ENCODE measurements around the gene HBZ.
"Not testable (repeated sequence)": the region's sequence is repeated elsewhere in the genome, so short reads cannot be mapped to it uniquely, and the experiment has no call there.

The HBZ gene

DNA sequence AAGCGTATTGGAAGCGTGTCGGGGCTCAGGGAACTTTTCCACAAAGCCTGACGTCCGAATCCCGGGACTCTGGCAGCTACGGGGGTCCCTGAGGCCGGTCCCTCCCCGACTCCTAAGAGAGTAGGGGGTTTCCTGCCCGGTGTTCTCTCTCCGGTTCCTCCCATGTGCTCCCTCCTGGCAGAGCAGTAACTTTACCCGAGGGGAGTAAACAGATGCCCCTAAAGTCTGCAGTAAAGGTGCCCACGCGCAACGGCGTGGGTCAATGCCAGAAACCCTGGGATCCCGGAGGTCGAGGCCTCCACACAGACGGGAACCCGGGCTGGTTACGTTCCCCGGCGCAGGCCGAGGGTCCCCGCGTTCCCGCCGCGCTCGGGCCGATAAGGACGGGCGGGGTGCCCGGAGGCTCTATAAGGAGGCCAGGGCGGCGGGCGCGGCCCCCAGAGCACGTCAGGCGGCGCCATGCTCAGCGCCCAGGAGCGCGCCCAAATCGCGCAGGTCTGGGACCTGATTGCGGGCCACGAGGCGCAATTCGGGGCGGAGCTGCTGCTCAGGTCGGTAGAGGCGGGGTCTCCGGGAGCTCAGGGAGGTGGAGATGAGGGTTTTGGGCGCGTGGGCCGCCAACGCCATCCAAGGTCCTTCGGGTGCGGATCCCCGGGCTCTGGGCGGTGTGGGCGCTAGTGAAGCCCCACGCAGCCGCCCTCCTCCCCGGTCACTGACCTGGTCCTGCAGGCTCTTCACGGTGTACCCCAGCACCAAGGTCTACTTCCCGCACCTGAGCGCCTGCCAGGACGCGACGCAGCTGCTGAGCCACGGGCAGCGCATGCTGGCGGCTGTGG is 13.3 kb downstream of the HBZ start, which contains the start of gene HBM:
HBM (plus strand) TSS at position 440 of the 836 bp plus-strand sequence; CDS start at position 460, 20 bp downstream.
- no peak for DNase-seq

DNA sequence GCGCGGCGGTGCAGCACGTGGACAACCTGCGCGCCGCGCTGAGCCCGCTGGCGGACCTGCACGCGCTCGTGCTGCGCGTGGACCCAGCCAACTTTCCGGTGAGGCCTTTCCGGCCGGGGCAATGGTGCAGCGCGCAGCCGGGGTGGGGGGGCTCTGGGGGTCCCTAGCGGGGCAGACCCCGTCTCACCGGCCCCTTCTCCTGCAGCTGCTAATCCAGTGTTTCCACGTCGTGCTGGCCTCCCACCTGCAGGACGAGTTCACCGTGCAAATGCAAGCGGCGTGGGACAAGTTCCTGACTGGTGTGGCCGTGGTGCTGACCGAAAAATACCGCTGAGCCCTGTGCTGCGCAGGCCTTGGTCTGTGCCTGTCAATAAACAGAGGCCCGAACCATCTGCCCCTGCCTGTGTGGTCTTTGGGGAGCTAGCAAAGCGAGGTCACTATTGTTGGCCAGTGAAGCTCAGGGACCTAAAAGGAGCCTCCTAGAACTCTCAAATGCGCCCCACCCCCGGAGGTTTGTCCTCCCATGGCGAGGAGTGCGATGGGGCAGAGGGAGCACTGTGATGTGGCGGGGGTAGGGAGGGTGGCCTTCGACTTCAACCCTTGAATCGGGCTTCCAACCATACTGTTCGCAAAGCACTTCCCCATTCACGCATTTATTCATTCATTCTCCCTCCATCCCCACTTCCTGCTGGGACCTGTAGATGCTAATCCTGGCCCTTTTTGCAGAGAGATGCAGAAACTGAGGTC is 14.1 kb downstream of the HBZ start:
- no peak for DNase-seq

DNA sequence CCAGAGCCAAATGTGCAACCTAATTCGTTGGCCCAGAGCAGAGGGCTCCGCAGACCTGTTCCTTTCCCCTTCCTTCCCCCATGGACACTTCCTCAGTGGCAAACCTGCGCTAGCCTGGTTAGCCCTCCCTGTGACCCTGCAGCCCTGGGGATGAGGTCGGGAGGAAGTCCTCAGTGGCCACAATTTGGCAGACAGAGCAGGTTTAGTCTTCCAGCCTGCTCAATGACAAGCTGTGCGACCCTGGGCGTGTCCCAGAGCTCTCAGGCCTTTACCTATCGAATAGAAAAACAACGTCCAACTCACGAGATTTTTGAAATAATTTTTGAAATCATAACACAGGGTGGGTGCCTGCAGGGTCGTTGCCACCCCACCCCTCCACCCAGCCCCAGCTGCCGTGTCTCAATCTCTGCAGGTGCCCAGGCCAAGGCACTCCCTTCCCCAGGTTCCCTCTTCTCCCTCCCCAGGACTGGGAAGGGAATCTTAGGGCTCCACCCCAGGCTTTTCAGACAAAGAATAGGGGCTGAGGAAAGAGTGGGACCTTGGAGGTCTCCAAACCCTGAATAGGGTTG is 14.8 kb downstream of the HBZ start:
- no peak for DNase-seq

DNA sequence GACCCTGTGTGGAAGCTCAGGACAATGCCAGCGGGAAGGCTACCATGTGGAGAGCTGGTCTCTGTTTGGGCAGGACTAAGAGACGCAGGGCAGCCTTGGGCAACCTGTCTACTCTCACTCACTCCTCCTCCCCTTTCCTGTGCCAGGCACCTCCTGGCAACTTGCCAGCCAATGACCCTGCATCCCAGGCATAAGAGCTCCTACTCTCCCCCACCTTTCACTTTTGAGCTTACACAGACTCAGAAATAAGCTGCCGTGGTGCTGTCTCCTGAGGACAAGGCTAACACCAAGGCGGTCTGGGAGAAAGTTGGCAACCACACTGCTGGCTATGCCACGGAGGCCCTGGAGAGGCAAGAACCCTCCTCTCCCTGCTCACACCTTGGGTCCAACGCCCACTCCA is 16.0 kb downstream of the HBZ start:
- DNase-seq: no peak

DNA sequence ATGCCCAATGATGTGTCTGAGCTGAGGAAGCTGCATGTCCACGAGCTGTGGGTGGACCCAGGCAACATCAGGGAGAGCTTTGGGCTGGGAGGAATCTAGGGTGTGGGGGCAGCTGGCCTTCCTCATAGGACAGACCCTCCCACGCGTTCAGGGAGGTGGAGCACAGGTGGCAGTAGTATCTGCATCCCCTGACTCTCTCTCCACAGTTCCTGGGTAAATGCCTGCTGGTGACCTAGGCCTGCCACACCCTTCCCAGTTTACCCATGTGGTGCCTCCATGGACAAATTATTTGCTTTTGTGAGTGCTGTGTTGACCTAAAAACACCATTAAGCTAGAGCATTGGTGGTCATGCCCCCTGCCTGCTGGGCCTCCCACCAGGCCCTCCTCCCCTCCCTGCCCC is 16.6 kb downstream of the HBZ start:
- no peak for DNase-seq

DNA sequence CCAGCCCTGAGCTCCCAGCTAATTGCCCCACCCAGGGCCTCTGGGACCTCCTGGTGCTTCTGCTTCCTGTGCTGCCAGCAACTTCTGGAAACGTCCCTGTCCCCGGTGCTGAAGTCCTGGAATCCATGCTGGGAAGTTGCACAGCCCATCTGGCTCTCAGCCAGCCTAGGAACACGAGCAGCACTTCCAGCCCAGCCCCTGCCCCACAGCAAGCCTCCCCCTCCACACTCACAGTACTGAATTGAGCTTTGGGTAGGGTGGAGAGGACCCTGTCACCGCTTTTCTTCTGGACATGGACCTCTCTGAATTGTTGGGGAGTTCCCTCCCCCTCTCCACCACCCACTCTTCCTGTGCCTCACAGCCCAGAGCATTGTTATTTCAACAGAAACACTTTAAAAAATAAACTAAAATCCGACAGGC is 17.7 kb downstream of the HBZ start:
- not testable (repeated sequence) for DNase-seq

DNA sequence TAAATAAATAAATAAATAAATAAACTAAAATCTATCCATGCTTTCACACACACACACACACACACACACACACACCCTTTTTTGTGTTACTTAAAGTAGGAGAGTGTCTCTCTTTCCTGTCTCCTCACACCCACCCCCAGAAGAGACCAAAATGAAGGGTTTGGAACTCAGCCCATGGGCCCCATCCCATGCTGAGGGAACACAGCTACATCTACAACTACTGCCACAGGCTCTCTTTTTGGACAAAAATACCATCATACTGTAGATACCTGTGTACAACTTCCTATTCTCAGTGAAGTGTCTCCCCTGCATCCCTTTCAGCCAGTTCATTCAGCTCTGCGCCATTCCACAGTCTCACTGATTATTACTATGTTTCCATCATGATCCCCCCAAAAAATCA is 18.3 kb downstream of the HBZ start:
- no peak for DNase-seq

DNA sequence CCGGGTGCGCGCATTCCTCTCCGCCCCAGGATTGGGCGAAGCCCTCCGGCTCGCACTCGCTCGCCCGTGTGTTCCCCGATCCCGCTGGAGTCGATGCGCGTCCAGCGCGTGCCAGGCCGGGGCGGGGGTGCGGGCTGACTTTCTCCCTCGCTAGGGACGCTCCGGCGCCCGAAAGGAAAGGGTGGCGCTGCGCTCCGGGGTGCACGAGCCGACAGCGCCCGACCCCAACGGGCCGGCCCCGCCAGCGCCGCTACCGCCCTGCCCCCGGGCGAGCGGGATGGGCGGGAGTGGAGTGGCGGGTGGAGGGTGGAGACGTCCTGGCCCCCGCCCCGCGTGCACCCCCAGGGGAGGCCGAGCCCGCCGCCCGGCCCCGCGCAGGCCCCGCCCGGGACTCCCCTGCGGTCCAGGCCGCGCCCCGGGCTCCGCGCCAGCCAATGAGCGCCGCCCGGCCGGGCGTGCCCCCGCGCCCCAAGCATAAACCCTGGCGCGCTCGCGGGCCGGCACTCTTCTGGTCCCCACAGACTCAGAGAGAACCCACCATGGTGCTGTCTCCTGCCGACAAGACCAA is 20.0 kb downstream of the HBZ start, which contains the start of gene HBA2:
HBA2 (plus strand) TSS at position 503 of the 568 bp plus-strand sequence; CDS start at position 540, 37 bp downstream.
- not testable (repeated sequence) for DNase-seq

DNA sequence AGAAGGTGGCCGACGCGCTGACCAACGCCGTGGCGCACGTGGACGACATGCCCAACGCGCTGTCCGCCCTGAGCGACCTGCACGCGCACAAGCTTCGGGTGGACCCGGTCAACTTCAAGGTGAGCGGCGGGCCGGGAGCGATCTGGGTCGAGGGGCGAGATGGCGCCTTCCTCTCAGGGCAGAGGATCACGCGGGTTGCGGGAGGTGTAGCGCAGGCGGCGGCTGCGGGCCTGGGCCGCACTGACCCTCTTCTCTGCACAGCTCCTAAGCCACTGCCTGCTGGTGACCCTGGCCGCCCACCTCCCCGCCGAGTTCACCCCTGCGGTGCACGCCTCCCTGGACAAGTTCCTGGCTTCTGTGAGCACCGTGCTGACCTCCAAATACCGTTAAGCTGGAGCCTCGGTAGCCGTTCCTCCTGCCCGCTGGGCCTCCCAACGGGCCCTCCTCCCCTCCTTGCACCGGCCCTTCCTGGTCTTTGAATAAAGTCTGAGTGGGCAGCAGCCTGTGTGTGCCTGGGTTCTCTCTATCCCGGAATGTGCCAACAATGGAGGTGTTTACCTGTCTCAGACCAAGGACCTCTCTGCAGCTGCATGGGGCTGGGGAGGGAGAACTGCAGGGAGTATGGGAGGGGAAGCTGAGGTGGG is 20.9 kb downstream of the HBZ start:
- DNase-seq: not testable (repeated sequence)

DNA sequence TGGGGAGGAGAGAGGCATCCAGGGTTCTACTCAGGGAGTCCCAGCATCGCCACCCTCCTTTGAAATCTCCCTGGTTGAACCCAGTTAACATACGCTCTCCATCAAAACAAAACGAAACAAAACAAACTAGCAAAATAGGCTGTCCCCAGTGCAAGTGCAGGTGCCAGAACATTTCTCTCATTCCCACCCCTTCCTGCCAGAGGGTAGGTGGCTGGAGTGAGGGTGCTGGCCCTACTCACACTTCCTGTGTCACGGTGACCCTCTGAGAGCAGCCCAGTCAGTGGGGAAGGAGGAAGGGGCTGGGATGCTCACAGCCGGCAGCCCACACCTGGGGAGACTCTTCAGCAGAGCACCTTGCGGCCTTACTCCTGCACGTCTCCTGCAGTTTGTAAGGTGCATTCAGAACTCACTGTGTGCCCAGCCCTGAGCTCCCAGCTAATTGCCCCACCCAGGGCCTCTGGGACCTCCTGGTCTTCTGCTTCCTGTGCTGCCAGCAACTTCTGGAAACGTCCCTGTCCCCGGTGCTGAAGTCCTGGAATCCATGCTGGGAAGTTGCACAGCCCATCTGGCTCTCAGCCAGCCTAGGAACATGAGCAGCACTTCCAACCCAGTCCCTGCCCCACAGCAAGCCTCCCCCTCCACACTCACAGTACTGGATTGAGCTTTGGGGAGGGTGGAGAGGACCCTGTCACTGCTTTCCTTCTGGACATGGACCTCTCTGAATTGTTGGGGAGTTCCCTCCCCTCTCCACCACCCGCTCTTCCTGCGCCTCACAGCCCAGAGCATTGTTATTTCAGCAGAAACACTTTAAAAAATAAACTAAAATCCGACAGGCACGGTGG is 21.7 kb downstream of the HBZ start:
- not testable (repeated sequence) for DNase-seq

DNA sequence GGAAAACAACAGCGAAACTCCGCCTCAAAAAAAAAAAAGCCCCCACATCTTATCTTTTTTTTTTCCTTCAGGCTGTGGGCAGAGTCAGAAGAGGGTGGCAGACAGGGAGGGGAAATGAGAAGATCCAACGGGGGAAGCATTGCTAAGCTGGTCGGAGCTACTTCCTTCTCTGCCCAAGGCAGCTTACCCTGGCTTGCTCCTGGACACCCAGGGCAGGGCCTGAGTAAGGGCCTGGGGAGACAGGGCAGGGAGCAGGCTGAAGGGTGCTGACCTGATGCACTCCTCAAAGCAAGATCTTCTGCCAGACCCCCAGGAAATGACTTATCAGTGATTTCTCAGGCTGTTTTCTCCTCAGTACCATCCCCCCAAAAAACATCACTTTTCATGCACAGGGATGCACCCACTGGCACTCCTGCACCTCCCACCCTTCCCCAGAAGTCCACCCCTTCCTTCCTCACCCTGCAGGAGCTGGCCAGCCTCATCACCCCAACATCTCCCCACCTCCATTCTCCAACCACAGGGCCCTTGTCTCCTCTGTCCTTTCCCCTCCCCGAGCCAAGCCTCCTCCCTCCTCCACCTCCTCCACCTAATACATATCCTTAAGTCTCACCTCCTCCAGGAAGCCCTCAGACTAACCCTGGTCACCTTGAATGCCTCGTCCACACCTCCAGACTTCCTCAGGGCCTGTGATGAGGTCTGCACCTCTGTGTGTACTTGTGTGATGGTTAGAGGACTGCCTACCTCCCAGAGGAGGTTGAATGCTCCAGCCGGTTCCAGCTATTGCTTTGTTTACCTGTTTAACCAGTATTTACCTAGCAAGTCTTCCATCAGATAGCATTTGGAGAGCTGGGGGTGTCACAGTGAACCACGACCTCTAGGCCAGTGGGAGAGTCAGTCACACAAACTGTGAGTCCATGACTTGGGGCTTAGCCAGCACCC is 22.8 kb downstream of the HBZ start:
- DNase-seq: no peak

DNA sequence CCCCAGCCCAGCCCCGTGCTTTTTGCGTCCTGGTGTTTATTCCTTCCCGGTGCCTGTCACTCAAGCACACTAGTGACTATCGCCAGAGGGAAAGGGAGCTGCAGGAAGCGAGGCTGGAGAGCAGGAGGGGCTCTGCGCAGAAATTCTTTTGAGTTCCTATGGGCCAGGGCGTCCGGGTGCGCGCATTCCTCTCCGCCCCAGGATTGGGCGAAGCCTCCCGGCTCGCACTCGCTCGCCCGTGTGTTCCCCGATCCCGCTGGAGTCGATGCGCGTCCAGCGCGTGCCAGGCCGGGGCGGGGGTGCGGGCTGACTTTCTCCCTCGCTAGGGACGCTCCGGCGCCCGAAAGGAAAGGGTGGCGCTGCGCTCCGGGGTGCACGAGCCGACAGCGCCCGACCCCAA is 23.6 kb downstream of the HBZ start:
- DNase-seq: not testable (repeated sequence)

DNA sequence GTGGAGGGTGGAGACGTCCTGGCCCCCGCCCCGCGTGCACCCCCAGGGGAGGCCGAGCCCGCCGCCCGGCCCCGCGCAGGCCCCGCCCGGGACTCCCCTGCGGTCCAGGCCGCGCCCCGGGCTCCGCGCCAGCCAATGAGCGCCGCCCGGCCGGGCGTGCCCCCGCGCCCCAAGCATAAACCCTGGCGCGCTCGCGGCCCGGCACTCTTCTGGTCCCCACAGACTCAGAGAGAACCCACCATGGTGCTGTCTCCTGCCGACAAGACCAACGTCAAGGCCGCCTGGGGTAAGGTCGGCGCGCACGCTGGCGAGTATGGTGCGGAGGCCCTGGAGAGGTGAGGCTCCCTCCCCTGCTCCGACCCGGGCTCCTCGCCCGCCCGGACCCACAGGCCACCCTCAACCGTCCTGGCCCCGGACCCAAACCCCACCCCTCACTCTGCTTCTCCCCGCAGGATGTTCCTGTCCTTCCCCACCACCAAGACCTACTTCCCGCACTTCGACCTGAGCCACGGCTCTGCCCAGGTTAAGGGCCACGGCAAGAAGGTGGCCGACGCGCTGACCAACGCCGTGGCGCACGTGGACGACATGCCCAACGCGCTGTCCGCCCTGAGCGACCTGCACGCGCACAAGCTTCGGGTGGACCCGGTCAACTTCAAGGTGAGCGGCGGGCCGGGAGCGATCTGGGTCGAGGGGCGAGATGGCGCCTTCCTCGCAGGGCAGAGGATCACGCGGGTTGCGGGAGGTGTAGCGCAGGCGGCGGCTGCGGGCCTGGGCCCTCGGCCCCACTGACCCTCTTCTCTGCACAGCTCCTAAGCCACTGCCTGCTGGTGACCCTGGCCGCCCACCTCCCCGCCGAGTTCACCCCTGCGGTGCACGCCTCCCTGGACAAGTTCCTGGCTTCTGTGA is 24.3 kb downstream of the HBZ start, which contains the start of gene HBA1:
HBA1 (plus strand) TSS at position 204 of the 906 bp plus-strand sequence; CDS start at position 241, 37 bp downstream.
- DNase-seq: not testable (repeated sequence)

DNA sequence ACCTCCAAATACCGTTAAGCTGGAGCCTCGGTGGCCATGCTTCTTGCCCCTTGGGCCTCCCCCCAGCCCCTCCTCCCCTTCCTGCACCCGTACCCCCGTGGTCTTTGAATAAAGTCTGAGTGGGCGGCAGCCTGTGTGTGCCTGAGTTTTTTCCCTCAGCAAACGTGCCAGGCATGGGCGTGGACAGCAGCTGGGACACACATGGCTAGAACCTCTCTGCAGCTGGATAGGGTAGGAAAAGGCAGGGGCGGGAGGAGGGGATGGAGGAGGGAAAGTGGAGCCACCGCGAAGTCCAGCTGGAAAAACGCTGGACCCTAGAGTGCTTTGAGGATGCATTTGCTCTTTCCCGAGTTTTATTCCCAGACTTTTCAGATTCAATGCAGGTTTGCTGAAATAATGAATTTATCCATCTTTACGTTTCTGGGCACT is 25.0 kb downstream of the HBZ start:
- no peak for DNase-seq

DNA sequence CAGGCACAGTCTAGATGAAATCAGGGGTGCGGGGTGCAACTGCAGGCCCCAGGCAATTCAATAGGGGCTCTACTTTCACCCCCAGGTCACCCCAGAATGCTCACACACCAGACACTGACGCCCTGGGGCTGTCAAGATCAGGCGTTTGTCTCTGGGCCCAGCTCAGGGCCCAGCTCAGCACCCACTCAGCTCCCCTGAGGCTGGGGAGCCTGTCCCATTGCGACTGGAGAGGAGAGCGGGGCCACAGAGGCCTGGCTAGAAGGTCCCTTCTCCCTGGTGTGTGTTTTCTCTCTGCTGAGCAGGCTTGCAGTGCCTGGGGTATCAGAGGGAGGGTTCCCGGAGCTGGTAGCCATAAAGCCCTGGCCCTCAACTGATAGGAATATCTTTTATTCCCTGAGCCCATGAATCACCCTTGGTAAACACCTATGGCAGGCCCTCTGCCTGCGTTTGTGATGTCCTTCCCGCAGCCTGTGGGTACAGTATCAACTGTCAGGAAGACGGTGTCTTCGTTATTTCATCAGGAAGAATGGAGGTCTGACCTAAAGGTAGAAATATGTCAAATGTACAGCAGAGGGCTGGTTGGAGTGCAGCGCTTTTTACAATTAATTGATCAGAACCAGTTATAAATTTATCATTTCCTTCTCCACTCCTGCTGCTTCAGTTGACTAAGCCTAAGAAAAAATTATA is 25.7 kb downstream of the HBZ start:
- no peak for DNase-seq

DNA sequence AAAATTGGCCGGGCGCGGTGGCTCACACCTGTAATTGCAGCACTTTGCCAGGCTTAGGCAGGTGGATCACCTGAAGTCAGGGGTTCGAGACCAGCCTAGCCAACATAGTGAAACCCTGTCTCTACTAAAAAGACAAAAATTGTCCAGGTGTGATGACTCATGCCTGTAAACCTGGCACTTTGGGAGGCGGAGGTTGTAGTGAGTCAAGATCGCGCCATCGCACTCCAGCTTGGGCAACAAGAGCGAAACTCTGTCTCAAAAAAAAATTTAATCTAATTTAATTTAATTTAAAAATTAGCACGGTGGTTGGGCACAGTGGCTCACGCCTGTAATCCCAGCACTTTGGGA is 26.2 kb downstream of the HBZ start:
- DNase-seq: no peak

DNA sequence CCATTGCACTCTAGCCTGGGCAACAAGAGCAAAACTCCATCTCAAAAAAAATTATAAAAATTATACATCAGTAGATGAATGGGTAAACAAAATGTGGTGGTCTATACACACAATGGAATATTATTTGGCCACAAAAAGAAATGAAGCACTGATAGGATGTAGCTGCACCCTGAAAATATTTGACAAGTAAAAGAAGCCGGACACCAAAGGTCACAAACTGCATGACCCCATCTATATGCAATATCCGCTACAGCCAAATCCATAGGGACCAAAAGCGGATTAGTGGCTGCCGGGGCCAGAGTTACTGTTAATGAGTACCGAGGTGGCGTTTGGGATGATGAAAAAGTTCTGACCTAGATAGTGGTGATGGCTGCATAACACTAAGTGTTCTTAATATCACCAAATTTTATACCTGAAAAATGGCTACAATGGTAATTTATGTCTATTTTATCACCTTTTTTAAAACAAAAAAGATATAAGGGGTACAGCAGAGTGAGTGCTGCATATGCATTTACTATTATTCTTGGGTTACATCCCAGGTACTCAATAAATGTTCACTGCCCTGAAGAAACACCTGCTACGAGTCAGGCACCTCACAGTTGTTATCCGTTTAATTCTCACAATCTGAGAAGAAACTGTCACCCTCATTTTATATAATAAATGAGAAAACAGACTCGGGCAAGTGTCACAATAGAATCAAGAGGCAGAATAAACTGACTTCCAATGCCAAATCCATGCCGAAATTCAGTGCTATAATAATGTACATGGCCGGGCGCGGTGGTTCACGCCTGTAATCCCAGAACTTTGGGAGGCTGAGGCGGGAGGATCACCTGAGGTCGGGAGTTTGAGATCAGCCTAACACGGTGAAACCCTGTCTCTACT is 27.0 kb downstream of the HBZ start:
- DNase-seq: no peak
